Measurements from ENCODE around the gene EBI3. TPM values are rescaled to one million over a fixed set of nuclear protein-coding genes. Genes with fewer than 3 reads are reported as not detected.

The EBI3 gene
- polyA plus RNA-seq, 1 of the 3 experiments (the other 2 are of a cell fraction) = 3.7 TPM

- no peak for TF ChIP-seq MAX (IDR thresholded peaks at IDR 0.05; ENCODE audit: low read depth)
- TF ChIP-seq RFX5 (IDR thresholded peaks at IDR 0.05; ENCODE audit: low read length) = no peak
- TF ChIP-seq CHD2 (IDR thresholded peaks at IDR 0.05; ENCODE audit: low read length, partially characterized antibody) = no peak
Measured at GRCh38 chr19:4210166-4210731, 19.1 kb upstream of the EBI3 start (continued).

- H3K27me3 ChIP-seq (ENCODE audit: insufficient read depth) = peaks cover 14% of the 10 kb centered on the region
- H4K20me1 ChIP-seq (ENCODE audit: insufficient read depth) = no peaks in the 10 kb centered on the region
- peaks cover 5% of the 10 kb centered on the region for H3F3A ChIP-seq (replicated peaks; ENCODE audit: insufficient read depth)
- TF ChIP-seq RXRA (IDR thresholded peaks at IDR 0.05; ENCODE audit: borderline replicate concordance, low read depth) (no peak), SIN3A (IDR thresholded peaks at IDR 0.05; ENCODE audit: borderline replicate concordance, low read depth, low read length) (no peak), GABPA (IDR thresholded peaks at IDR 0.05; ENCODE audit: low read depth) (no peak), FOXJ3 (CRISPR knock-in tag; IDR thresholded peaks at IDR 0.05) (no peak), GATA2 (CRISPR knock-in tag; IDR thresholded peaks at IDR 0.05) (no peak)
- no peaks in the 10 kb centered on the region for H3K79me2 ChIP-seq (ENCODE audit: insufficient read depth)
- no peaks in the 10 kb centered on the region for H3K36me3 ChIP-seq (replicated peaks in 1 of 2; ENCODE audit: control insufficient read depth in 1 of 2, insufficient read depth in 2 of 2, low read length in 1 of 2)
- no peak for DNase-seq
- WGBS (ENCODE audit: low lambda C conversion rate) = 54% methylated on average over 3 of the region's 3 CpGs
- H3K27ac ChIP-seq (ENCODE audit: low read depth in 2 of 2, low read length in 1 of 2) = no peak overlapping the region
- H3K4me3 ChIP-seq (ENCODE audit: low read depth in 2 of 2, low read length in 1 of 2) = no peak overlapping the region
- H3K9me3 ChIP-seq = no peaks in the 10 kb centered on the region
- no peaks in the 10 kb centered on the region for H3K4me1 ChIP-seq (ENCODE audit: control insufficient read depth in 1 of 2, insufficient read depth in 2 of 2, low read depth in 1 of 2, low read length in 1 of 2)
- POLR2A ChIA-PET = no interaction called here
- CTCF ChIA-PET = no interaction called here
- H3K9me2 ChIP-seq = no peaks in the 10 kb centered on the region
- H3K9ac ChIP-seq = no peak overlapping the region
- no peak overlapping the region for H3K4me2 ChIP-seq
- H2AFZ ChIP-seq (ENCODE audit: low read depth) = no peak overlapping the region
Measured at GRCh38 chr19:4213116-4213515, 16.2 kb upstream of the EBI3 start.

GRCh38 chr19:4215807-4216206, 13.5 kb upstream of the EBI3 start:
- CTCF ChIA-PET = interaction anchor here (1.2 to 1.5 kb wide), 3 partner anchors 15 to 228 kb away, joined by 3 to 4 read pairs (median 4); no protein-coding TSS in a partner anchor

GRCh38 chr19:4216846-4217245, 12.5 kb upstream of the EBI3 start:
- no peak for TF ChIP-seq TEAD4 (IDR thresholded peaks at IDR 0.05; ENCODE audit: borderline replicate concordance, insufficient read depth)
- TF ChIP-seq NRF1 (IDR thresholded peaks at IDR 0.05; ENCODE audit: low read depth, low read length) = no peak
- no peak for TF ChIP-seq RAD21 (IDR thresholded peaks at IDR 0.05; ENCODE audit: low read length)
- no peak for TF ChIP-seq USF1 (IDR thresholded peaks at IDR 0.05; ENCODE audit: borderline replicate concordance, low read depth)
- Histone ChIP-seq H3K9me2 (no peaks in the 10 kb centered on the region), H3K9me3 (no peaks in the 10 kb centered on the region), H3K27me3 (ENCODE audit: insufficient read depth) (peaks cover 14% of the 10 kb centered on the region), H3K4me2 (no peak overlapping the region), H3K36me3 (replicated peaks in 1 of 2; ENCODE audit: control insufficient read depth in 1 of 2, insufficient read depth in 2 of 2, low read length in 1 of 2) (no peaks in the 10 kb centered on the region), H3K9ac (no peak overlapping the region), H4K20me1 (ENCODE audit: insufficient read depth) (no peaks in the 10 kb centered on the region), H3K4me3 (ENCODE audit: low read depth in 2 of 2, low read length in 1 of 2) (no peak overlapping the region), H3K79me2 (ENCODE audit: insufficient read depth) (no peaks in the 10 kb centered on the region), H3F3A (replicated peaks; ENCODE audit: insufficient read depth) (peaks cover 5% of the 10 kb centered on the region), H3K27ac (ENCODE audit: low read depth in 2 of 2, low read length in 1 of 2) (no peak overlapping the region), H2AFZ (ENCODE audit: low read depth) (no peak overlapping the region), H3K4me1 (ENCODE audit: control insufficient read depth in 1 of 2, insufficient read depth in 2 of 2, low read depth in 1 of 2, low read length in 1 of 2) (no peaks in the 10 kb centered on the region)
- no peak for DNase-seq
- ChIA-PET POLR2A (no interaction called here), CTCF (interaction anchor here (0.8 to 1.8 kb wide), 8 partner anchors 8 to 229 kb away, joined by 3 to 8 read pairs (median 4); no protein-coding TSS in a partner anchor)
- WGBS (ENCODE audit: low lambda C conversion rate) = 73% methylated on average over 5 of the region's 6 CpGs

More at GRCh38 chr19:4215807-4216206, 13.5 kb upstream of the EBI3 start:
- POLR2A ChIA-PET = no interaction called here
- no peak overlapping the region for H2AFZ ChIP-seq (ENCODE audit: low read depth)
- no peak for DNase-seq
- peaks cover 5% of the 10 kb centered on the region for H3F3A ChIP-seq (replicated peaks; ENCODE audit: insufficient read depth)
- H3K9me2 ChIP-seq = no peaks in the 10 kb centered on the region
- no peak overlapping the region for H3K4me3 ChIP-seq (ENCODE audit: low read depth in 2 of 2, low read length in 1 of 2)
- no peaks in the 10 kb centered on the region for H4K20me1 ChIP-seq (ENCODE audit: insufficient read depth)
- H3K9ac ChIP-seq = no peak overlapping the region
- no peaks in the 10 kb centered on the region for H3K79me2 ChIP-seq (ENCODE audit: insufficient read depth)
- H3K27me3 ChIP-seq (ENCODE audit: insufficient read depth) = peaks cover 14% of the 10 kb centered on the region
- WGBS (ENCODE audit: low lambda C conversion rate) = 32% methylated on average over 5 of the region's 10 CpGs
- H3K27ac ChIP-seq (ENCODE audit: low read depth in 2 of 2, low read length in 1 of 2) = no peak overlapping the region
- no peak overlapping the region for H3K4me2 ChIP-seq
- TF ChIP-seq FOXM1 (IDR thresholded peaks at IDR 0.05; ENCODE audit: low read depth) = no peak
- no peaks in the 10 kb centered on the region for H3K9me3 ChIP-seq
- H3K4me1 ChIP-seq (ENCODE audit: control insufficient read depth in 1 of 2, insufficient read depth in 2 of 2, low read depth in 1 of 2, low read length in 1 of 2) = no peaks in the 10 kb centered on the region
- H3K36me3 ChIP-seq (replicated peaks in 1 of 2; ENCODE audit: control insufficient read depth in 1 of 2, insufficient read depth in 2 of 2, low read length in 1 of 2) = no peaks in the 10 kb centered on the region

Data from SK-N-SH (cell line).